Measurements from ENCODE around the gene DAP3.

DNA sequence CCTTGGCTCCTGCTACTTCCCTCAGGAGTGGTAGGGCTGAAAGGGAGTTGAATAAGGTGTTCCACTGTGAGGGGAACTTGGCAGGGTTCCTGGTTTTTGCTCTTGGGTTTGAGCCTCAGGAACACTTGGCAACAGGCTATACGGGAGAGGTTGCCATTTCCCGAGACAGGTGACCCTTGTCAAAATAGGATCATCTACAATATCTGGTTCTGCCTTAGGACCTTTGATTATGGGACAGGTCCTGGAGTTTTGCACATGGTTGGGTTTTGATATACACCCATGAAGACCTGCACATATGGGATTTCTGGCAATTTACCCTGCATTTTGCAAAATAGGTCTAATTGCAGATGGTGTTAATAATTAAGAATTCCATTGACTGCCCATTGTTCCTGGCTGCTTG, 31.4 kb upstream of the DAP3 start:
- no peak for TF ChIP-seq CCNT2 (IDR thresholded peaks at IDR 0.05; ENCODE audit: borderline replicate concordance, extremely low read depth, insufficient read length, low read depth, low read length)
- TF ChIP-seq POLR2H (tag; IDR thresholded peaks at IDR 0.05; ENCODE audit: low read depth), result no peak
- TF ChIP-seq, protein P1, sequence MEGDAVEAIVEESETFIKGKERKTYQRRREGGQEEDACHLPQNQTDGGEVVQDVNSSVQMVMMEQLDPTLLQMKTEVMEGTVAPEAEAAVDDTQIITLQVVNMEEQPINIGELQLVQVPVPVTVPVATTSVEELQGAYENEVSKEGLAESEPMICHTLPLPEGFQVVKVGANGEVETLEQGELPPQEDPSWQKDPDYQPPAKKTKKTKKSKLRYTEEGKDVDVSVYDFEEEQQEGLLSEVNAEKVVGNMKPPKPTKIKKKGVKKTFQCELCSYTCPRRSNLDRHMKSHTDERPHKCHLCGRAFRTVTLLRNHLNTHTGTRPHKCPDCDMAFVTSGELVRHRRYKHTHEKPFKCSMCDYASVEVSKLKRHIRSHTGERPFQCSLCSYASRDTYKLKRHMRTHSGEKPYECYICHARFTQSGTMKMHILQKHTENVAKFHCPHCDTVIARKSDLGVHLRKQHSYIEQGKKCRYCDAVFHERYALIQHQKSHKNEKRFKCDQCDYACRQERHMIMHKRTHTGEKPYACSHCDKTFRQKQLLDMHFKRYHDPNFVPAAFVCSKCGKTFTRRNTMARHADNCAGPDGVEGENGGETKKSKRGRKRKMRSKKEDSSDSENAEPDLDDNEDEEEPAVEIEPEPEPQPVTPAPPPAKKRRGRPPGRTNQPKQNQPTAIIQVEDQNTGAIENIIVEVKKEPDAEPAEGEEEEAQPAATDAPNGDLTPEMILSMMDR (IDR thresholded peaks at IDR 0.05 in 2 of 3, conservative IDR thresholded peaks at IDR 0.05 in 1 of 3; ENCODE audit: insufficient read depth in 2 of 3, low read depth in 1 of 3, low read length in 3 of 3), result no peak
- TF ChIP-seq, protein P2, sequence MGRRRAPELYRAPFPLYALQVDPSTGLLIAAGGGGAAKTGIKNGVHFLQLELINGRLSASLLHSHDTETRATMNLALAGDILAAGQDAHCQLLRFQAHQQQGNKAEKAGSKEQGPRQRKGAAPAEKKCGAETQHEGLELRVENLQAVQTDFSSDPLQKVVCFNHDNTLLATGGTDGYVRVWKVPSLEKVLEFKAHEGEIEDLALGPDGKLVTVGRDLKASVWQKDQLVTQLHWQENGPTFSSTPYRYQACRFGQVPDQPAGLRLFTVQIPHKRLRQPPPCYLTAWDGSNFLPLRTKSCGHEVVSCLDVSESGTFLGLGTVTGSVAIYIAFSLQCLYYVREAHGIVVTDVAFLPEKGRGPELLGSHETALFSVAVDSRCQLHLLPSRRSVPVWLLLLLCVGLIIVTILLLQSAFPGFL (CRISPR knock-in tag; IDR thresholded peaks at IDR 0.05), result no peak
- TF ChIP-seq, protein P3, sequence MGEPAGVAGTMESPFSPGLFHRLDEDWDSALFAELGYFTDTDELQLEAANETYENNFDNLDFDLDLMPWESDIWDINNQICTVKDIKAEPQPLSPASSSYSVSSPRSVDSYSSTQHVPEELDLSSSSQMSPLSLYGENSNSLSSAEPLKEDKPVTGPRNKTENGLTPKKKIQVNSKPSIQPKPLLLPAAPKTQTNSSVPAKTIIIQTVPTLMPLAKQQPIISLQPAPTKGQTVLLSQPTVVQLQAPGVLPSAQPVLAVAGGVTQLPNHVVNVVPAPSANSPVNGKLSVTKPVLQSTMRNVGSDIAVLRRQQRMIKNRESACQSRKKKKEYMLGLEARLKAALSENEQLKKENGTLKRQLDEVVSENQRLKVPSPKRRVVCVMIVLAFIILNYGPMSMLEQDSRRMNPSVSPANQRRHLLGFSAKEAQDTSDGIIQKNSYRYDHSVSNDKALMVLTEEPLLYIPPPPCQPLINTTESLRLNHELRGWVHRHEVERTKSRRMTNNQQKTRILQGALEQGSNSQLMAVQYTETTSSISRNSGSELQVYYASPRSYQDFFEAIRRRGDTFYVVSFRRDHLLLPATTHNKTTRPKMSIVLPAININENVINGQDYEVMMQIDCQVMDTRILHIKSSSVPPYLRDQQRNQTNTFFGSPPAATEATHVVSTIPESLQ (CRISPR knock-in tag; IDR thresholded peaks at IDR 0.05), result no peak
- TF ChIP-seq, protein P4, sequence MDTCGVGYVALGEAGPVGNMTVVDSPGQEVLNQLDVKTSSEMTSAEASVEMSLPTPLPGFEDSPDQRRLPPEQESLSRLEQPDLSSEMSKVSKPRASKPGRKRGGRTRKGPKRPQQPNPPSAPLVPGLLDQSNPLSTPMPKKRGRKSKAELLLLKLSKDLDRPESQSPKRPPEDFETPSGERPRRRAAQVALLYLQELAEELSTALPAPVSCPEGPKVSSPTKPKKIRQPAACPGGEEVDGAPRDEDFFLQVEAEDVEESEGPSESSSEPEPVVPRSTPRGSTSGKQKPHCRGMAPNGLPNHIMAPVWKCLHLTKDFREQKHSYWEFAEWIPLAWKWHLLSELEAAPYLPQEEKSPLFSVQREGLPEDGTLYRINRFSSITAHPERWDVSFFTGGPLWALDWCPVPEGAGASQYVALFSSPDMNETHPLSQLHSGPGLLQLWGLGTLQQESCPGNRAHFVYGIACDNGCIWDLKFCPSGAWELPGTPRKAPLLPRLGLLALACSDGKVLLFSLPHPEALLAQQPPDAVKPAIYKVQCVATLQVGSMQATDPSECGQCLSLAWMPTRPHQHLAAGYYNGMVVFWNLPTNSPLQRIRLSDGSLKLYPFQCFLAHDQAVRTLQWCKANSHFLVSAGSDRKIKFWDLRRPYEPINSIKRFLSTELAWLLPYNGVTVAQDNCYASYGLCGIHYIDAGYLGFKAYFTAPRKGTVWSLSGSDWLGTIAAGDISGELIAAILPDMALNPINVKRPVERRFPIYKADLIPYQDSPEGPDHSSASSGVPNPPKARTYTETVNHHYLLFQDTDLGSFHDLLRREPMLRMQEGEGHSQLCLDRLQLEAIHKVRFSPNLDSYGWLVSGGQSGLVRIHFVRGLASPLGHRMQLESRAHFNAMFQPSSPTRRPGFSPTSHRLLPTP (IDR thresholded peaks at IDR 0.05; ENCODE audit: borderline replicate concordance, extremely low read depth, insufficient read length), result no peak
- TF ChIP-seq NCOA1 (IDR thresholded peaks at IDR 0.05; ENCODE audit: low read depth), result no peak
